Suprapubic skin (tissue), 4 donors: ENCODE data around the gene MAN2B1.

Experiments
- EP300 ChIP-seq: sonication (generic); formaldehyde crosslinking; IDR thresholded peaks from one replicate; pipeline ENCODE4 v1.6.1; 2017; ENCODE audit warnings: antibody characterized with exemption
- POLR2A ChIP-seq, 2 donors: fragments of 450-650 bp; IDR thresholded peaks; one replicate each; pipeline ENCODE4 v1.6.1; 2017; ENCODE audit warnings: antibody characterized with exemption in 2 of 2, mild to moderate bottlenecking in 2 of 2, moderate library complexity in 2 of 2
- POLR2AphosphoS5 ChIP-seq, 3 donors: sonication (generic); formaldehyde crosslinking; IDR thresholded peaks; one replicate each; pipeline ENCODE4 v1.6.1; 2017; ENCODE audit warnings: antibody characterized with exemption in 3 of 3
- TF ChIP-seq, protein P1 (sequence below), 2 donors: fragments of 200-600 bp in 1 of 2; fragments of 450-650 bp in 1 of 2; sonication (generic) in 1 of 2; IDR thresholded peaks; one replicate each; pipeline ENCODE4 v1.5.1; 2016 to 2019; ENCODE audit warnings: antibody characterized with exemption in 2 of 2, mild to moderate bottlenecking in 1 of 2, moderate library complexity in 1 of 2

- no peak for TF ChIP-seq POLR2A (IDR thresholded peaks at IDR 0.05)
- TF ChIP-seq, protein P1, sequence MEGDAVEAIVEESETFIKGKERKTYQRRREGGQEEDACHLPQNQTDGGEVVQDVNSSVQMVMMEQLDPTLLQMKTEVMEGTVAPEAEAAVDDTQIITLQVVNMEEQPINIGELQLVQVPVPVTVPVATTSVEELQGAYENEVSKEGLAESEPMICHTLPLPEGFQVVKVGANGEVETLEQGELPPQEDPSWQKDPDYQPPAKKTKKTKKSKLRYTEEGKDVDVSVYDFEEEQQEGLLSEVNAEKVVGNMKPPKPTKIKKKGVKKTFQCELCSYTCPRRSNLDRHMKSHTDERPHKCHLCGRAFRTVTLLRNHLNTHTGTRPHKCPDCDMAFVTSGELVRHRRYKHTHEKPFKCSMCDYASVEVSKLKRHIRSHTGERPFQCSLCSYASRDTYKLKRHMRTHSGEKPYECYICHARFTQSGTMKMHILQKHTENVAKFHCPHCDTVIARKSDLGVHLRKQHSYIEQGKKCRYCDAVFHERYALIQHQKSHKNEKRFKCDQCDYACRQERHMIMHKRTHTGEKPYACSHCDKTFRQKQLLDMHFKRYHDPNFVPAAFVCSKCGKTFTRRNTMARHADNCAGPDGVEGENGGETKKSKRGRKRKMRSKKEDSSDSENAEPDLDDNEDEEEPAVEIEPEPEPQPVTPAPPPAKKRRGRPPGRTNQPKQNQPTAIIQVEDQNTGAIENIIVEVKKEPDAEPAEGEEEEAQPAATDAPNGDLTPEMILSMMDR (IDR thresholded peaks at IDR 0.05) = no peak
- no peak for TF ChIP-seq POLR2AphosphoS5 (IDR thresholded peaks at IDR 0.05)
- TF ChIP-seq EP300 = no peak
Measured at GRCh38 chr19:12647047-12647446, 19.5 kb downstream of the MAN2B1 start.
